Testis (tissue), 3 donors: ENCODE measurements around the gene ANGPTL4. TPM values are rescaled to one million over a fixed set of nuclear protein-coding genes. Genes with fewer than 3 reads are reported as not detected.
A peak's percentile ranks its signal among the peaks of the same experiment; 100 is the strongest.

Experiments
- DNase-seq: peaks from one replicate; pipeline ENCODE4 v3.0.0-alpha.2; 2019
- H3K27ac ChIP-seq, 2 donors: fragments of 200-600 bp; sonication (generic); one replicate each; pipeline ENCODE4 v1.5.1; 2019
- H3K27me3 ChIP-seq: fragments of 200-600 bp; sonication (generic); one replicate; pipeline ENCODE4 v1.5.1; 2019
- H3K36me3 ChIP-seq: fragments of 200-600 bp; sonication (generic); one replicate; pipeline ENCODE4 v1.5.1; 2017; ENCODE audit warnings: low read depth; ENCODE audit errors: missing control alignments
- H3K4me1 ChIP-seq: fragments of 200-600 bp; sonication (generic); one replicate; pipeline ENCODE4 v1.5.1; 2019
- H3K4me3 ChIP-seq, 2 donors: fragments of 200-600 bp; sonication (generic); one replicate each; pipeline ENCODE4 v1.5.1; 2017 to 2019
- H3K9me3 ChIP-seq: fragments of 200-600 bp; sonication (generic); one replicate; pipeline ENCODE4 v1.5.1; 2017
- POLR2A ChIP-seq: fragments of 450-650 bp; IDR thresholded peaks from one replicate; pipeline ENCODE4 v1.6.1; 2017; ENCODE audit warnings: antibody characterized with exemption, mild to moderate bottlenecking, moderate library complexity
- WGBS, 2 donors: methylation state at CpG; one replicate each; pipeline ENCODE4 v1.1.5; 2018; 5-methylcytosine and 5-hydroxymethylcytosine counted together
- intact Hi-C: fragments of 100-400 bp; cut with DNase I; formaldehyde crosslinking; loops from one replicate; pipeline ENCODE4 v1.15.1; 2023; ENCODE audit warnings: low total_unique reads
- polyA plus RNA-seq: library from polyadenylated mRNA; stranded (reverse); fragments of 350-450 nt; fragmentation: Illumina TruSeq; extraction: RNeasy Lipid Tissue Mini Kit (QIAGEN cat#74804); gene quantifications from one replicate; pipeline ENCODE4 v1.2.3, GENCODE V29; 2014; ENCODE audit warnings: low read depth, low replicate concordance; ENCODE audit not compliant: insufficient read depth
- total RNA-seq, 2 donors: library from RNA; depleted of rRNA; stranded (reverse); fragments of >200 nt; gene quantifications; one replicate each; pipeline ENCODE4 v1.2.3, GENCODE V29; 2016
- TF ChIP-seq, protein P1 (sequence below), 3 experiments: fragments of 450-650 bp in 2 of 3; fragments of 200-600 bp in 1 of 3; sonication (generic) in 1 of 3; IDR thresholded peaks; one replicate each; pipeline ENCODE4 v1.5.1; 2016 to 2019; ENCODE audit warnings: antibody characterized with exemption in 3 of 3, mild to moderate bottlenecking in 2 of 3, moderate library complexity in 1 of 3

Gene ANGPTL4
- total and polyA plus RNA-seq, 3 donors from 2014 or later, result 10.0 to 18.5 (median 10.2) TPM

DNA sequence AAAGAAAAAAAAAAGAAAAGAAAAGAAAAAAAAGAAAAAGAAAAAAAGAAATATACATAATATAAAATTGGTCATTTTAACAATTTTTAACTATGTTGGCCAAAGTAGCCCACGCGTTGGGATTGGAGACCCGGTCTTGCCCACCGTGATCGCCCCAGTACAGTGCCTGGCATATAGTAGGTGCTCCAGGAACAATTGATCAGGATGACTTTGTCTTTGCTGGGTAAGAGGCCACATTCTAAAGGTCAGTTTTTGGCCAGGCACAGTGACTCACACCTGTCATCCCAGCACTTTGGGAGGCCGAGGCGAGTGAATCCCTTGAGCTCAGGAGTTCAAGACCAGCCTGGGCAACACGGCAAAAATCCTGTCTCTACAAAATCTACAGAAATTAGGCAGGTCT lies 3.8 kb upstream of the ANGPTL4 start:
- 74 to 95% methylated on average over 8 of the region's 8 CpGs for WGBS, 2 donors
- H3K27me3 ChIP-seq, result no peaks in the 10 kb centered on the region
- H3K27ac ChIP-seq, result no peak overlapping the region
- no peaks in the 10 kb centered on the region for H3K9me3 ChIP-seq
- no peak for TF ChIP-seq POLR2A
- TF ChIP-seq, protein P1, sequence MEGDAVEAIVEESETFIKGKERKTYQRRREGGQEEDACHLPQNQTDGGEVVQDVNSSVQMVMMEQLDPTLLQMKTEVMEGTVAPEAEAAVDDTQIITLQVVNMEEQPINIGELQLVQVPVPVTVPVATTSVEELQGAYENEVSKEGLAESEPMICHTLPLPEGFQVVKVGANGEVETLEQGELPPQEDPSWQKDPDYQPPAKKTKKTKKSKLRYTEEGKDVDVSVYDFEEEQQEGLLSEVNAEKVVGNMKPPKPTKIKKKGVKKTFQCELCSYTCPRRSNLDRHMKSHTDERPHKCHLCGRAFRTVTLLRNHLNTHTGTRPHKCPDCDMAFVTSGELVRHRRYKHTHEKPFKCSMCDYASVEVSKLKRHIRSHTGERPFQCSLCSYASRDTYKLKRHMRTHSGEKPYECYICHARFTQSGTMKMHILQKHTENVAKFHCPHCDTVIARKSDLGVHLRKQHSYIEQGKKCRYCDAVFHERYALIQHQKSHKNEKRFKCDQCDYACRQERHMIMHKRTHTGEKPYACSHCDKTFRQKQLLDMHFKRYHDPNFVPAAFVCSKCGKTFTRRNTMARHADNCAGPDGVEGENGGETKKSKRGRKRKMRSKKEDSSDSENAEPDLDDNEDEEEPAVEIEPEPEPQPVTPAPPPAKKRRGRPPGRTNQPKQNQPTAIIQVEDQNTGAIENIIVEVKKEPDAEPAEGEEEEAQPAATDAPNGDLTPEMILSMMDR (IDR thresholded peaks at IDR 0.05), result no peak
- intact Hi-C loops, result no loop called here
- DNase-seq, result no peak
- H3K4me1 ChIP-seq, result peaks cover 6% of the 10 kb centered on the region
- no peak overlapping the region for H3K4me3 ChIP-seq
- no peaks in the 10 kb centered on the region for H3K36me3 ChIP-seq

DNA sequence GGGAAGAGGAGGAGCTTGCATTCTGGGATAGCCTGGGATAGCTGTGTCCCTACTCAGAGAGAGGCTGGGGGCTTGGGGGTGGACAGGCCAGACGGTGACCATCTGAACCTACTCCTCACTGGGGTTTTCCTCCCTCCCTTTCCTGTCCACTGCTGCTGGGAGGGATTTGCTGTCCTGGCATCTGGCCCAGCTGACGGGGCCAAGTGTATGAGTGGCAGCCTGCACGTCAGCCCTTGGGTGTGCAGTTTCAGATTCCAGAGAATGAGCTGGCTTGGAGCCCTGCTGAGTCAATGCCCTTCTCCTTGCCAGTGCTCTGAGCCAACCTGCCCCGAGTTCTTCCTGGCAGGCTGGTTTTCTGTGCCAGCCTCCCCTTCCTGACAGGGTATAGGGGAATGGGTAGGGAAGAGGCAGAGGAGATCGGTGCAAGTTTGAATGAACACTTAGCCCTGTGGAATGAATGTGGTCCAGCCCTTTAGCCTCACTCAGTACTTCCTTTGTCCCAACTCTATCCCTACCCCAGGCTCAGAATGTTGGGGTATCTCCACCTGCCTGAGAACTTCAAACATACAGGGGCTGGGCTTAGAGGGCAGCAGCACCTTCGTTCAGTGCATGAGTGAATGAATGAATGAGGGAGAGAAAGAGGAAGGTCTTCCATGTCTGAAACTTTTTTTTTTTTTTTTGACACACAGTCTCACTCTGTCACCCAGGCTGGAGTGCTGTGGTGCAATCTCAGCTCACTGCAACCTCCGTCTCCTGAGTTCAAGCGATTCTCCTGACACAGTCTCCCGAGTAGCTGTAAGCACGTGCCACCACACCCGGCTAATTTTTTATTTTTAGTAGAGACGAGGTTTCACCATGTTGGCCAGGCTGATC lies 1.8 kb upstream of the ANGPTL4 start:
- TF ChIP-seq POLR2A, result no peak
- TF ChIP-seq, protein P1 (IDR thresholded peaks at IDR 0.05), result no peak
- WGBS, 2 donors, result 57 to 61% methylated on average over 11 to 12 of the region's 12 CpGs
- peak overlapping the region in 1 of 2 donors; percentile 76 for H3K27ac ChIP-seq
- H3K4me1 ChIP-seq, result peaks cover 11% of the 10 kb centered on the region
- no peaks in the 10 kb centered on the region for H3K27me3 ChIP-seq
- H3K9me3 ChIP-seq, result no peaks in the 10 kb centered on the region
- intact Hi-C loops, result no loop called here
- H3K4me3 ChIP-seq, result no peak overlapping the region
- peak; percentile 86 for DNase-seq
- H3K36me3 ChIP-seq, result no peaks in the 10 kb centered on the region

DNA sequence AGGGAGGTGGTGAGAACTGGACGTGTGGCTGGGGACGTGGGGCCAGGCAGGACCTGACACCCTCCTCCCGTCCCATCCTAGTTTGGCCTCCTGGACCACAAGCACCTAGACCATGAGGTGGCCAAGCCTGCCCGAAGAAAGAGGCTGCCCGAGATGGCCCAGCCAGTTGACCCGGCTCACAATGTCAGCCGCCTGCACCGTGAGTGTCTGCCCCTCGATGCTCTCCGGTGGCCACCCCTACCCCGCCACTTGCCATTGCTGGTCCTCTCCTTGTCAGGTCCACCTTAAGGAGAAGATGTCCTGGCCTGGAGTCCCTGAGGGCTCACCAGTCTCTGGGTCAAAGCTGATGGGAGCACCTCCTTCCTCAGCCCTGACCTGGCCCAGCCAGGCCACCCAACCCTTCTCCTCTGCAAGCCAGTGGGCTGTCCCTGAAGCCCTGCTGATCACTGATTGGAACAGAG lies 2.2 kb downstream of the ANGPTL4 start:
- intact Hi-C loops, result no loop called here
- 90 to 95% methylated on average over 6 to 11 of the region's 11 CpGs for WGBS, 2 donors
- H3K36me3 ChIP-seq, result no peaks in the 10 kb centered on the region
- no peak overlapping the region for H3K4me3 ChIP-seq
- no peaks in the 10 kb centered on the region for H3K27me3 ChIP-seq
- peak overlapping the region in 1 of 2 donors; percentile 30 for H3K27ac ChIP-seq
- DNase-seq, result no peak
- H3K4me1 ChIP-seq, result peaks cover 22% of the 10 kb centered on the region
- TF ChIP-seq, protein P1 (IDR thresholded peaks at IDR 0.05), result no peak
- TF ChIP-seq POLR2A, result no peak
- no peaks in the 10 kb centered on the region for H3K9me3 ChIP-seq

DNA sequence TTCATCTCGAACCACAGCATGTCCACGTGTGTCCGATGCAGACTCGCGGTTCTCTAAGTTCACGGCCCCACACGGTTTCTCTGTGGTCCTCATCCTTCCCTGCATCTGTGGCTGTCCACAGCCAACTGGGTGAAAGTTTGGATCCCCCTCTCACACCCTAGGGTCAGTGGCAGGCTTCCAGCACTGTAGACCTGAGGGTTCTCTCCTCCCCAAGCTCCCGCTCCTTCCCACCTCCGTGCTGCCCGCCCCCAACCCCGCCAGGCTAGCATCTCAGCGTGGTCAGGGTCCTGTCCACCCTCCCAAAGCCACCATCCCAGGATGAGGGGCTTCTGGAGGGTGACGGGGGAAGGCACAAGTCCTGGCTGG lies 3.0 kb downstream of the ANGPTL4 start:
- no peak overlapping the region for H3K4me3 ChIP-seq
- no peaks in the 10 kb centered on the region for H3K36me3 ChIP-seq
- H3K9me3 ChIP-seq, result no peaks in the 10 kb centered on the region
- peak; percentile 41 for DNase-seq
- H3K27ac ChIP-seq, result peak overlapping the region in 1 of 2 donors; percentile 44
- H3K4me1 ChIP-seq, result peaks cover 22% of the 10 kb centered on the region
- no peaks in the 10 kb centered on the region for H3K27me3 ChIP-seq
- intact Hi-C loops, result no loop called here
- WGBS, 2 donors, result 55 to 60% methylated on average over 13 of the region's 13 CpGs
- no peak for TF ChIP-seq POLR2A
- TF ChIP-seq, protein P1 (IDR thresholded peaks at IDR 0.05), result no peak
